IPS-18c (cell line): Measurements from ENCODE around the gene PVALB.
"Not testable (repeated sequence)": the region's sequence is repeated elsewhere in the genome, so short reads cannot be mapped to it uniquely, and the experiment has no call there.

Experiments
- H3K4me3 ChIP-seq: 2 replicates; pipeline ENCODE4 v1.7.0; 2013; ENCODE audit warnings: low read depth, mild to moderate bottlenecking, low read length, moderate library complexity; ENCODE audit not compliant: insufficient read depth
- H3K9me3 ChIP-seq: one replicate; pipeline ENCODE4 v1.6.1; 2013; ENCODE audit warnings: mild to moderate bottlenecking, low read length, moderate library complexity; ENCODE audit not compliant: control insufficient read depth, insufficient read depth

PVALB gene

GRCh38 chr22:36755316-36755715, 61.5 kb downstream of the PVALB start:
- no peak overlapping the region for H3K4me3 ChIP-seq
- H3K9me3 ChIP-seq = no peaks in the 10 kb centered on the region

GRCh38 chr22:36754881-36755280, 62.0 kb downstream of the PVALB start:
- H3K4me3 ChIP-seq, H3K9me3 ChIP-seq: not testable (repeated sequence)

- H3K4me3 ChIP-seq = no peak overlapping the region
Observed at GRCh38 chr22:36753916-36754315, 62.9 kb downstream of the PVALB start.

GRCh38 chr22:36753120-36753802, 63.6 kb downstream of the PVALB start:
- Histone ChIP-seq H3K9me3 (no peaks in the 10 kb centered on the region), H3K4me3 (no peak overlapping the region)

More at GRCh38 chr22:36753916-36754315, 62.9 kb downstream of the PVALB start:
- H3K9me3 ChIP-seq = no peaks in the 10 kb centered on the region
